OCI-LY7 (cell line): ENCODE results near the gene RAD51B. TPM values are rescaled to one million over a fixed set of nuclear protein-coding genes. Genes with fewer than 3 reads are reported as not detected.

ENCODE experiments used
- BruUV-seq: library from RNA; stranded (reverse); fragments of 400-500 nt; replicated peaks from 2 replicates; lab custom pipeline; 2021; lab: Mats Ljungman, UMichigan
- CTCF ChIA-PET: fragments of 300-600 bp; sonication (Branson Sonifier 250); formaldehyde crosslinking; loops from one replicate; lab custom pipeline; 2022; ENCODE audit warnings: antibody characterized with exemption; ENCODE audit not compliant: unreplicated experiment; lab: Charles Lee
- POLR2A ChIA-PET: fragments of 300-600 bp; sonication (Branson Sonifier 250); formaldehyde crosslinking; loops from one replicate; lab custom pipeline; 2022; ENCODE audit warnings: antibody characterized with exemption; lab: Charles Lee
- DNase-seq: peaks from one replicate; pipeline ENCODE4 v3.0.0-alpha.2; 2015; ENCODE audit warnings: low spot score
- H2AFZ ChIP-seq: fragments of 200-600 bp; sonication (generic), shearing (Covaris generic); 2 replicates; pipeline ENCODE4 v1.6.1; 2014; ENCODE audit warnings: mild to moderate bottlenecking, antibody characterized with exemption, low read length, moderate library complexity
- H3K27ac ChIP-seq: fragments of 200-600 bp; sonication (generic); 2 replicates; pipeline ENCODE4 v1.5.1; 2014; ENCODE audit warnings: mixed run types, low read depth, mild to moderate bottlenecking, moderate library complexity, low read length, inconsistent platforms; ENCODE audit not compliant: poor library complexity, severe bottlenecking
- H3K36me3 ChIP-seq: fragments of 200-600 bp; sonication (generic); 2 replicates; pipeline ENCODE4 v1.6.1; 2014; ENCODE audit warnings: mild to moderate bottlenecking, antibody characterized with exemption, low read length, moderate library complexity, mixed read lengths; ENCODE audit not compliant: insufficient read depth
- H3K4me1 ChIP-seq: fragments of 200-600 bp; sonication (generic); 2 replicates; pipeline ENCODE4 v1.5.1; 2014; ENCODE audit warnings: mild to moderate bottlenecking, low read length; ENCODE audit not compliant: insufficient read depth, poor library complexity, severe bottlenecking
- H3K4me2 ChIP-seq: fragments of 200-600 bp; sonication (generic); 2 replicates; pipeline ENCODE4 v1.6.1; 2014; ENCODE audit warnings: mild to moderate bottlenecking, low read length
- H3K4me3 ChIP-seq: fragments of 200-600 bp; sonication (generic); 2 replicates; pipeline ENCODE4 v1.5.1; 2014; ENCODE audit warnings: mild to moderate bottlenecking, low read depth, low read length; ENCODE audit not compliant: poor library complexity, severe bottlenecking
- H3K79me2 ChIP-seq: fragments of 200-600 bp; sonication (generic); 2 replicates; pipeline ENCODE4 v1.6.1; 2016; ENCODE audit warnings: low read depth, mild to moderate bottlenecking, low read length, moderate library complexity, mixed read lengths; ENCODE audit not compliant: insufficient read depth
- H3K9me2 ChIP-seq: fragments of 200-600 bp; sonication (generic); 2 replicates; pipeline ENCODE4 v1.6.1; 2016; ENCODE audit warnings: mild to moderate bottlenecking, low read length, mixed read lengths; ENCODE audit not compliant: insufficient read depth
- H3K9me3 ChIP-seq: fragments of 200-600 bp; sonication (generic); 2 replicates; pipeline ENCODE4 v1.6.1; 2014; ENCODE audit warnings: mild to moderate bottlenecking, mixed run types, low read length, mixed read lengths
- H4K20me1 ChIP-seq: fragments of 200-600 bp; sonication (generic); 2 replicates; pipeline ENCODE4 v1.6.1; 2014; ENCODE audit warnings: mild to moderate bottlenecking, antibody characterized with exemption, low read length, moderate library complexity, mixed read lengths; ENCODE audit not compliant: insufficient read depth
- CTCF ChIP-seq: fragments of 200-600 bp; sonication (generic); conservative IDR thresholded peaks from 2 replicates; pipeline ENCODE4 v1.5.1; 2014; ENCODE audit warnings: mild to moderate bottlenecking, antibody characterized with exemption, low read length, moderate library complexity, mixed read lengths
- EZH2phosphoT487 ChIP-seq: fragments of 200-600 bp; sonication (generic); IDR thresholded peaks from 2 replicates; pipeline ENCODE4 v1.6.1; 2018; ENCODE audit warnings: low read depth, borderline replicate concordance, mild to moderate bottlenecking, mixed run types, antibody characterized with exemption, low read length, moderate library complexity, mixed read lengths
- intact Hi-C: fragments of 100-400 bp; cut with micrococcal nuclease; formaldehyde crosslinking; loops from one replicate; pipeline ENCODE4 v1.10.0; 2022; ENCODE audit not compliant: unreplicated experiment
- total RNA-seq, 2 experiments: library from RNA; depleted of rRNA in 1 of 2; stranded (reverse); fragments of >200 nt in 1 of 2; shearing (Covaris generic) in 1 of 2; gene quantifications; 2 replicates each; pipeline ENCODE4 v1.2.3, GENCODE V29; 2014 to 2022

Gene RAD51B
- total RNA-seq, 2 experiments from 2014 or later = 41.4 to 89.9 TPM

GRCh38 chr14:68312300-68312699 lies 492.7 kb downstream of the RAD51B start:
- H4K20me1 ChIP-seq = no peaks in the 10 kb centered on the region
- no peak for TF ChIP-seq CTCF
- no peak for TF ChIP-seq EZH2phosphoT487
- peak overlapping the region; percentile 56; the same call in 1 of the 2 replicates for H2AFZ ChIP-seq
- CTCF ChIA-PET = no interaction called here
- intact Hi-C loops = no loop called here
- H3K36me3 ChIP-seq = no peaks in the 10 kb centered on the region
- POLR2A ChIA-PET = interaction anchor here (0.6 to 1.9 kb wide), 6 partner anchors 10 to 481 kb away, joined by 3 to 5 read pairs (median 4); partner anchors contain the start of gene ZFP36L1
- H3K9me3 ChIP-seq = no peaks in the 10 kb centered on the region
- H3K4me1 ChIP-seq = peaks cover 51% of the 10 kb centered on the region
- H3K9me2 ChIP-seq = no peaks in the 10 kb centered on the region
- no peak for DNase-seq
- no peaks in the 10 kb centered on the region for H3K79me2 ChIP-seq
- H3K27ac ChIP-seq = no peak overlapping the region
- H3K4me3 ChIP-seq = no peak overlapping the region
- H3K4me2 ChIP-seq = peak overlapping the region; percentile 58
- no TSS peak for BruUV-seq

- CTCF ChIA-PET = interaction anchor here (0.5 kb wide), 1 partner anchor 478 kb away, joined by 3 read pairs; no protein-coding TSS in a partner anchor
- Histone ChIP-seq H3K4me2 (peak overlapping the region; percentile 58), H3K9me2 (no peaks in the 10 kb centered on the region), H4K20me1 (no peaks in the 10 kb centered on the region), H3K79me2 (no peaks in the 10 kb centered on the region), H3K27ac (no peak overlapping the region), H3K36me3 (no peaks in the 10 kb centered on the region), H3K9me3 (no peaks in the 10 kb centered on the region), H2AFZ (peak overlapping the region; percentile 56; the same call in 1 of the 2 replicates), H3K4me3 (peak overlapping the region; percentile 2), H3K4me1 (peaks cover 43% of the 10 kb centered on the region)
- BruUV-seq = no TSS peak
- POLR2A ChIA-PET = interaction anchor here (0.6 to 1.9 kb wide), 14 partner anchors 9 to 480 kb away, joined by 3 to 6 read pairs (median 3); partner anchors contain the start of gene ZFP36L1
- intact Hi-C loops = no loop called here
- peak; percentile 40 for DNase-seq
- no peak for TF ChIP-seq EZH2phosphoT487
- TF ChIP-seq CTCF = no peak
Observed at GRCh38 chr14:68312884-68313610, 493.5 kb downstream of the RAD51B start.

- no TSS peak for BruUV-seq
- Histone ChIP-seq H3K9me3 (no peaks in the 10 kb centered on the region), H2AFZ (no peak overlapping the region), H3K4me2 (no peak overlapping the region), H3K4me3 (no peak overlapping the region), H3K27ac (no peak overlapping the region), H3K36me3 (no peaks in the 10 kb centered on the region), H3K9me2 (no peaks in the 10 kb centered on the region), H3K4me1 (peaks cover 27% of the 10 kb centered on the region), H4K20me1 (no peaks in the 10 kb centered on the region), H3K79me2 (no peaks in the 10 kb centered on the region)
- ChIA-PET CTCF (interaction anchor here (0.5 to 1.0 kb wide), 2 partner anchors 63 to 221 kb away, joined by 3 read pairs; no protein-coding TSS in a partner anchor), POLR2A (interaction anchor here (0.6 to 1.8 kb wide), 4 partner anchors 9 to 154 kb away, joined by 3 to 6 read pairs (median 4); no protein-coding TSS in a partner anchor)
- TF ChIP-seq CTCF (no peak), EZH2phosphoT487 (no peak)
- no peak for DNase-seq
- intact Hi-C loops = no loop called here
Observed at GRCh38 chr14:68314642-68315041, 495.1 kb downstream of the RAD51B start.
